K562 (cell line): ENCODE results near the gene KIF26B. TPM values are rescaled to one million over a fixed set of nuclear protein-coding genes. Genes with fewer than 3 reads are reported as not detected.
A peak's percentile ranks its signal among the peaks of the same experiment; 100 is the strongest.

Experiments used
- CBFA2T2 ChIP-seq: fragments of 450-650 bp; conservative IDR thresholded peaks from 2 replicates; pipeline ENCODE4 v1.6.1; 2017; ENCODE audit warnings: mild to moderate bottlenecking
- CSDE1 ChIP-seq, 2 experiments: fragments of 450-650 bp; IDR thresholded peaks; 2 replicates each; pipeline ENCODE4 v1.6.1; 2016; ENCODE audit warnings: mild to moderate bottlenecking in 1 of 2
- FOXM1 ChIP-seq, 2 experiments: fragments of 450-650 bp in 1 of 2; sonication (generic) in 1 of 2; formaldehyde crosslinking in 1 of 2; IDR thresholded peaks; 2 replicates each; pipeline versions ENCODE4 v1.6.1 to v1.9.0; 2017 to 2022; ENCODE audit warnings: low read depth in 2 of 2, mild to moderate bottlenecking in 2 of 2, missing genetic modification reagents in 1 of 2, moderate library complexity in 1 of 2
- HNRNPK ChIP-seq: fragments of 200-400 bp; formaldehyde crosslinking; IDR thresholded peaks from one replicate; pipeline ENCODE4 v1.6.1; 2018; ENCODE audit warnings: mild to moderate bottlenecking, low read depth, low read length; ENCODE audit not compliant: poor library complexity, severe bottlenecking
- HNRNPL ChIP-seq: fragments of 200-400 bp; formaldehyde crosslinking; IDR thresholded peaks from 2 replicates; pipeline ENCODE4 v1.6.1; 2017; ENCODE audit warnings: low read depth, mild to moderate bottlenecking, low read length
- KDM5B ChIP-seq: fragments of 200-600 bp; sonication (generic); IDR thresholded peaks from 2 replicates; pipeline ENCODE4 v1.6.1; 2012; ENCODE audit warnings: low read depth, mild to moderate bottlenecking, moderate library complexity, low read length, control low read depth, inconsistent platforms; ENCODE audit not compliant: insufficient replicate concordance
- NFXL1 ChIP-seq: fragments of 450-650 bp; formaldehyde crosslinking; IDR thresholded peaks from 2 replicates; pipeline ENCODE4 v1.4.0; 2021; ENCODE audit warnings: mild to moderate bottlenecking
- NFYB ChIP-seq: IDR thresholded peaks from 2 replicates; pipeline ENCODE4 v1.6.1; 2011; ENCODE audit warnings: mild to moderate bottlenecking, moderate library complexity; ENCODE audit not compliant: insufficient read length; ENCODE audit errors: extremely low read depth
- RNF2 ChIP-seq: sonication (generic); IDR thresholded peaks from 2 replicates; pipeline ENCODE4 v1.6.1; 2016
- TEAD1 ChIP-seq, 2 experiments: fragments of 450-650 bp in 1 of 2; sonication (generic) in 1 of 2; formaldehyde crosslinking; IDR thresholded peaks; 2 replicates each; pipeline versions ENCODE4 v1.4.0 to v1.8.0; 2020 to 2022; ENCODE audit warnings: mild to moderate bottlenecking in 2 of 2, missing genetic modification reagents in 1 of 2
- ZFX ChIP-seq: sonication (generic); formaldehyde crosslinking; IDR thresholded peaks from 2 replicates; pipeline ENCODE4 v1.8.0; 2022; ENCODE audit warnings: mild to moderate bottlenecking, missing genetic modification reagents, moderate library complexity
- ZNF197 ChIP-seq: fragments of 200-800 bp; sonication (Bioruptor generic); IDR thresholded peaks from 2 replicates; pipeline ENCODE4 v1.6.1; 2016; ENCODE audit warnings: low read depth, missing genetic modification characterization, missing compliant biosample characterization
- polyA plus RNA-seq, 8 experiments: library from polyadenylated mRNA; depleted of rRNA in 4 of 8; stranded (reverse) in 5 of 8; unstranded in 3 of 8; fragments of >200 nt; fragmentation: Nextera tagmentation in 2 of 8; fragmentation: Illumina TruSeq in 1 of 8; extraction: Ambion mirVana in 2 of 8; extraction: Trizol in 1 of 8; gene quantifications; 2 replicates each; pipeline versions ENCODE4 v1.2.1 to v1.2.3, GENCODE V29; 2011 to 2014; ENCODE audit warnings: inconsistent platforms in 1 of 8, missing spikeins in 1 of 8
- total RNA-seq, 7 experiments: library from RNA; depleted of rRNA in 6 of 7; stranded (reverse); fragments of >200 nt in 6 of 7; fragmentation: Illumina TruSeq in 2 of 7; extraction: Trizol in 2 of 7; gene quantifications; 2 replicates each; pipeline versions ENCODE4 v1.2.1 to v1.2.3, GENCODE V29; 2011 to 2021; ENCODE audit warnings: low replicate concordance in 1 of 7
- TF ChIP-seq, protein P1 (sequence below): fragments of 250-450 bp; sonication (Bioruptor Pico); IDR thresholded peaks from 2 replicates; pipeline ENCODE4 v1.8.0; 2022; ENCODE audit warnings: moderate library complexity, mild to moderate bottlenecking, inconsistent platforms
- TF ChIP-seq, protein P2 (sequence below): fragments of 450-650 bp; conservative IDR thresholded peaks from 2 replicates; pipeline ENCODE4 v1.6.1; 2016; ENCODE audit warnings: missing genetic modification characterization, low read depth, mild to moderate bottlenecking, control low read depth, missing compliant biosample characterization

The KIF26B gene
- total and polyA plus RNA-seq, 9 of the 15 experiments (the other 6 are each of a cell fraction or from before 2014, with no cell fraction given): 0.02 to 0.08 (median 0.03) TPM; not detected in 6

DNA sequence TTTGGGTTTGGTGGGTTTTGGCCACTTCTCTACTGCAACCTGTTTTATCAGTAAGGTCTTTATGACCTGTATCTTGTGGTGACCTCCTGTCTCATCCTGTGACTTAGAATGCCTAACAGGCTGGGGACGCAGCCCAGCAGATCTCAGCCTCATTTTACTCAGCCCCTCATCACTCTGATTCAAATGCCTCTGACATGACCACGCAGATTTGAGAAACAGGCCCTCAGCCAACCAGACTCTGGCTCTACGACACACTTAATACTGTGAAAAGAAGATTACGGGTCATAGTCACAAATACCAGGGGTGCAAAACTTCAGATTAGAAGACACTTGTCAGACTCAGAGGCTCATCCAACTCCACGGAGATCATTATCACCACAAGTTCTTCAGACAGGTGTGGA is 28.3 kb upstream of the KIF26B start (continued):
- TF ChIP-seq, protein P1, sequence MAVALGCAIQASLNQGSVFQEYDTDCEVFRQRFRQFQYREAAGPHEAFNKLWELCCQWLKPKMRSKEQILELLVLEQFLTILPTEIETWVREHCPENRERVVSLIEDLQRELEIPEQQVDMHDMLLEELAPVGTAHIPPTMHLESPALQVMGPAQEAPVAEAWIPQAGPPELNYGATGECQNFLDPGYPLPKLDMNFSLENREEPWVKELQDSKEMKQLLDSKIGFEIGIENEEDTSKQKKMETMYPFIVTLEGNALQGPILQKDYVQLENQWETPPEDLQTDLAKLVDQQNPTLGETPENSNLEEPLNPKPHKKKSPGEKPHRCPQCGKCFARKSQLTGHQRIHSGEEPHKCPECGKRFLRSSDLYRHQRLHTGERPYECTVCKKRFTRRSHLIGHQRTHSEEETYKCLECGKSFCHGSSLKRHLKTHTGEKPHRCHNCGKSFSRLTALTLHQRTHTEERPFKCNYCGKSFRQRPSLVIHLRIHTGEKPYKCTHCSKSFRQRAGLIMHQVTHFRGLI (CRISPR knock-in tag): no peak
- TF ChIP-seq FOXM1 (IDR thresholded peaks at IDR 0.05; ENCODE audit: low read depth) (no peak), FOXM1 (CRISPR knock-in tag; IDR thresholded peaks at IDR 0.05; ENCODE audit: low read depth) (no peak), NFXL1 (CRISPR knock-in tag) (no peak), CSDE1 (IDR thresholded peaks at IDR 0.05) (no peak), RNF2 (no peak), CBFA2T2 (0 out of 2 replicates have a peak, but pooled peaks have one; percentile 4), TEAD1 (CRISPR knock-in tag; IDR thresholded peaks at IDR 0.05) (no peak), ZFX (CRISPR knock-in tag) (no peak), ZNF197 (CRISPR knock-in tag) (no peak), HNRNPK (no peak), HNRNPL (no peak), KDM5B (no peak), NFYB (no peak)
- TF ChIP-seq, protein P2, sequence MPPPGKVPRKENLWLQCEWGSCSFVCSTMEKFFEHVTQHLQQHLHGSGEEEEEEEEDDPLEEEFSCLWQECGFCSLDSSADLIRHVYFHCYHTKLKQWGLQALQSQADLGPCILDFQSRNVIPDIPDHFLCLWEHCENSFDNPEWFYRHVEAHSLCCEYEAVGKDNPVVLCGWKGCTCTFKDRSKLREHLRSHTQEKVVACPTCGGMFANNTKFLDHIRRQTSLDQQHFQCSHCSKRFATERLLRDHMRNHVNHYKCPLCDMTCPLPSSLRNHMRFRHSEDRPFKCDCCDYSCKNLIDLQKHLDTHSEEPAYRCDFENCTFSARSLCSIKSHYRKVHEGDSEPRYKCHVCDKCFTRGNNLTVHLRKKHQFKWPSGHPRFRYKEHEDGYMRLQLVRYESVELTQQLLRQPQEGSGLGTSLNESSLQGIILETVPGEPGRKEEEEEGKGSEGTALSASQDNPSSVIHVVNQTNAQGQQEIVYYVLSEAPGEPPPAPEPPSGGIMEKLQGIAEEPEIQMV (tag): no peak
